WTC11 (cell line): ENCODE data around the gene LRMDA.

Experiments
- NR3C1 ChIP-seq: sonication (generic); formaldehyde crosslinking; conservative IDR thresholded peaks from 2 replicates; pipeline ENCODE4 v1.8.1; 2023; ENCODE audit warnings: low read depth, mild to moderate bottlenecking, missing genetic modification reagents
- ZNF138 ChIP-seq: sonication (generic); formaldehyde crosslinking; conservative IDR thresholded peaks from 2 replicates; pipeline ENCODE4 v1.8.1; 2022; ENCODE audit warnings: mild to moderate bottlenecking, moderate library complexity, missing genetic modification reagents
- ZNF416 ChIP-seq: fragments of 250-450 bp; sonication (Bioruptor Pico); IDR thresholded peaks from 2 replicates; pipeline ENCODE4 v1.9.0; 2021; ENCODE audit warnings: mild to moderate bottlenecking, inconsistent platforms
- TF ChIP-seq, protein P1 (sequence below): fragments of 200-600 bp; IDR thresholded peaks from 2 replicates; pipeline ENCODE4 v1.8.0; 2022; ENCODE audit warnings: antibody characterized with exemption
- TF ChIP-seq, protein P2 (sequence below): sonication (generic); formaldehyde crosslinking; IDR thresholded peaks from 2 replicates; pipeline ENCODE4 v1.8.0; 2022; ENCODE audit warnings: mild to moderate bottlenecking, missing genetic modification reagents
- TF ChIP-seq, protein P3 (sequence below): sonication (generic); formaldehyde crosslinking; IDR thresholded peaks from 2 replicates; pipeline ENCODE4 v1.8.1; 2022; ENCODE audit warnings: low read depth, missing genetic modification reagents, borderline replicate concordance

DNA sequence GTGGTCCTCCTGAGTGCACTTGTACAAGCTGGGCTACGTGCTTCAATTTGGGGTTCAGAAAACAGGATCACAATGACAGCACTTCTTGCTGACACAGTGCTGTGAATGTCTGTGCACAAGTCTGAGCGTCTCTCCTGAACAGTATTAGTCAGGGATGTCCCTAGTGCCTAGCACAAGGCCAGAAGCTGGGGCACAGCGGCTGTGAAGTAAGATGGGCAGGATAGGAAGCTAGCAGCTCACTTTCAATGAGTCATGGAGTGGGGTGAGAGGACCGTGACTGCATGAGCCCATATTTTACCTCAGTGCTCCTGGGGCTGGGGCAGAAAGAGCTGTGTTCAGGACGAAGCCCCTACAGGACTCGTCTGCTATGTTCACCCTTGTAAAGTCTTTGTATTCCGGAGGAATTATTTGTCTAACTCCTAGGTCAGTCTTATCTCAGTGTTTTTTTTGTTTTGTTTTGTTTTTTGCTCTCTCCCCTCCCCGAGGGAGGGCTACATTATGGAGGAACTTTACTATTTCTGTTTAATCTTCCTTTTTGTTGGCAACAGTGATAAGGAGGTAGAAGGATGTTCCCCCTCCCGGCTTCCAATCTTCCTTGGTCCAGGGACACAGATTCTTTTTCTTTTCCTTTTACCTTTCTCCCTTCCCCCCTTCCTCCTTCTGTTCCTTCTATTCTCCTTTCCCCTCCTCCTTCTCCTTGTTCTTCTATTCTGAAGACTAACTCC is 2.8 kb upstream of the LRMDA start:
- TF ChIP-seq, protein P1, sequence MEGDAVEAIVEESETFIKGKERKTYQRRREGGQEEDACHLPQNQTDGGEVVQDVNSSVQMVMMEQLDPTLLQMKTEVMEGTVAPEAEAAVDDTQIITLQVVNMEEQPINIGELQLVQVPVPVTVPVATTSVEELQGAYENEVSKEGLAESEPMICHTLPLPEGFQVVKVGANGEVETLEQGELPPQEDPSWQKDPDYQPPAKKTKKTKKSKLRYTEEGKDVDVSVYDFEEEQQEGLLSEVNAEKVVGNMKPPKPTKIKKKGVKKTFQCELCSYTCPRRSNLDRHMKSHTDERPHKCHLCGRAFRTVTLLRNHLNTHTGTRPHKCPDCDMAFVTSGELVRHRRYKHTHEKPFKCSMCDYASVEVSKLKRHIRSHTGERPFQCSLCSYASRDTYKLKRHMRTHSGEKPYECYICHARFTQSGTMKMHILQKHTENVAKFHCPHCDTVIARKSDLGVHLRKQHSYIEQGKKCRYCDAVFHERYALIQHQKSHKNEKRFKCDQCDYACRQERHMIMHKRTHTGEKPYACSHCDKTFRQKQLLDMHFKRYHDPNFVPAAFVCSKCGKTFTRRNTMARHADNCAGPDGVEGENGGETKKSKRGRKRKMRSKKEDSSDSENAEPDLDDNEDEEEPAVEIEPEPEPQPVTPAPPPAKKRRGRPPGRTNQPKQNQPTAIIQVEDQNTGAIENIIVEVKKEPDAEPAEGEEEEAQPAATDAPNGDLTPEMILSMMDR: no peak
- TF ChIP-seq, protein P2, sequence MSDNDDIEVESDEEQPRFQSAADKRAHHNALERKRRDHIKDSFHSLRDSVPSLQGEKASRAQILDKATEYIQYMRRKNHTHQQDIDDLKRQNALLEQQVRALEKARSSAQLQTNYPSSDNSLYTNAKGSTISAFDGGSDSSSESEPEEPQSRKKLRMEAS (CRISPR knock-in tag): no peak
- TF ChIP-seq, protein P3, sequence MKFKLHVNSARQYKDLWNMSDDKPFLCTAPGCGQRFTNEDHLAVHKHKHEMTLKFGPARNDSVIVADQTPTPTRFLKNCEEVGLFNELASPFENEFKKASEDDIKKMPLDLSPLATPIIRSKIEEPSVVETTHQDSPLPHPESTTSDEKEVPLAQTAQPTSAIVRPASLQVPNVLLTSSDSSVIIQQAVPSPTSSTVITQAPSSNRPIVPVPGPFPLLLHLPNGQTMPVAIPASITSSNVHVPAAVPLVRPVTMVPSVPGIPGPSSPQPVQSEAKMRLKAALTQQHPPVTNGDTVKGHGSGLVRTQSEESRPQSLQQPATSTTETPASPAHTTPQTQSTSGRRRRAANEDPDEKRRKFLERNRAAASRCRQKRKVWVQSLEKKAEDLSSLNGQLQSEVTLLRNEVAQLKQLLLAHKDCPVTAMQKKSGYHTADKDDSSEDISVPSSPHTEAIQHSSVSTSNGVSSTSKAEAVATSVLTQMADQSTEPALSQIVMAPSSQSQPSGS (CRISPR knock-in tag): no peak
- TF ChIP-seq ZNF138: no peak
- no peak for TF ChIP-seq NR3C1 (CRISPR knock-in tag)
- no peak for TF ChIP-seq ZNF416 (CRISPR knock-in tag)
